ENCODE data around the gene BATF3. TPM values are rescaled to one million over a fixed set of nuclear protein-coding genes. Genes with fewer than 3 reads are reported as not detected.
A peak's percentile ranks its signal among the peaks of the same experiment; 100 is the strongest.

Gene BATF3
- total RNA-seq, 2 experiments from 2014 or later: 52.6 to 61.3 TPM

- H3K36me3 Mint-ChIP-seq (ENCODE audit: low read depth): peaks cover 31% of the 10 kb centered on the region
- H3K9me3 Mint-ChIP-seq: no peaks in the 10 kb centered on the region
- H3K4me1 Mint-ChIP-seq (ENCODE audit: low read depth): peaks cover 52% of the 10 kb centered on the region
- H3K27ac Mint-ChIP-seq: peak overlapping the region; percentile 97
- TF ChIP-seq CTCF (IDR thresholded peaks at IDR 0.05): no peak
- H3K27me3 Mint-ChIP-seq: no peaks in the 10 kb centered on the region
- DNase-seq: peak; percentile 94
- ChIA-PET CTCF (interaction anchor here (1.2 to 1.7 kb wide), 3 partner anchors 15 to 205 kb away, joined by 3 to 6 read pairs (median 3); no protein-coding TSS in a partner anchor), POLR2A (interaction anchor here (1.4 to 1.7 kb wide), 2 partner anchors 10 to 14 kb away, joined by 3 to 10 read pairs; no protein-coding TSS in a partner anchor)
- peak; percentile 74 for ATAC-seq
- H3K4me3 Mint-ChIP-seq: peak overlapping the region; percentile 67
- intact Hi-C loops (cut with micrococcal nuclease): no loop called here
Measured at GRCh38 chr1:212683357-212683722, 16.3 kb downstream of the BATF3 start.

DNA sequence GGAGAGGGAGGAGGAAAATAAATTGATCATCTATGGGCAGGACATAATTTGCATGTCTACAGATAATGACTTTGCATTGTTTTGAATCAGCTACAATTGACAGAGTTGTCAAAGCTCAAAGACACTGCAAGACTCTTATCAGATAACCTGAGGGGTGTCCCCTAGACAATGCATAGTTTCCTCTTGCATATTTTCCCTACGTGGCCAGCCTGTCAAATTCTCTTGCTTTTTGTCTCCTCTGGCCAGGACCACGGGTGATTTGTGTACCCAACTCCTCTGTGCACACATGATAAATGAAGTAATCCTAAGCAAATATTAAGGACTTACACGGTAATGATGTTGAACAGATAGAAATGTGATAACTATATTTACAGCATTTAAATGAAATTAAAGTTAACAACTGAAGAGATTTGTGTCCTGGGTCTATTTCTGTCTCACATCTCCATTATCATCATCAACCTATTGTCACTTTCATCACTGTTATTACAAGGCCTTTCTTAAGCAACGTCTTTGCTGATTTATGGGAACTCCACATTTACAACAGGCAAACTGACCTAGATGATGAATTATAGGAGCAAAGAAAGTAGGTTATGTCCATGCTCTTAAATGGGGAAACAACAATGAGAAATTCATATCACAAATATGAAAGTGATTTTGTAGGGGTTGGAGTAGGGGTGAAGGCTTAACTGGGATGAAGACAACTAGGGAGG is 18.8 kb downstream of the BATF3 start:
- ATAC-seq (no peak), DNase-seq (peak; percentile 47)
- Mint-ChIP-seq H3K9me3 (no peaks in the 10 kb centered on the region), H3K27me3 (peaks cover 1% of the 10 kb centered on the region), H3K4me1 (ENCODE audit: low read depth) (peaks cover 62% of the 10 kb centered on the region), H3K4me3 (no peak overlapping the region), H3K27ac (peak overlapping the region; percentile 71), H3K36me3 (ENCODE audit: low read depth) (peaks cover 13% of the 10 kb centered on the region)
- POLR2A ChIA-PET: no interaction called here
- TF ChIP-seq CTCF (IDR thresholded peaks at IDR 0.05): no peak
- CTCF ChIA-PET: interaction anchor here (0.7 to 1.0 kb wide), 2 partner anchors 14 to 160 kb away, joined by 3 to 6 read pairs; no protein-coding TSS in a partner anchor
- intact Hi-C loops (cut with micrococcal nuclease): no loop called here

GRCh38 chr1:212678456-212679410 is 20.9 kb downstream of the BATF3 start:
- Mint-ChIP-seq H3K9me3 (no peaks in the 10 kb centered on the region), H3K27me3 (peaks cover 7% of the 10 kb centered on the region), H3K4me3 (no peak overlapping the region), H3K4me1 (ENCODE audit: low read depth) (peaks cover 57% of the 10 kb centered on the region), H3K27ac (peak overlapping the region; percentile 83), H3K36me3 (ENCODE audit: low read depth) (no peaks in the 10 kb centered on the region)
- intact Hi-C loops (cut with micrococcal nuclease): no loop called here
- no peak for TF ChIP-seq CTCF (IDR thresholded peaks at IDR 0.05)
- ChIA-PET CTCF (interaction anchor here (0.5 to 7.6 kb wide), 9 partner anchors 11 to 202 kb away, joined by 3 to 43 read pairs (median 5); partner anchors contain the start of gene BATF3), POLR2A (interaction anchor here (0.7 to 1.3 kb wide), 6 partner anchors 11 to 70 kb away, joined by 3 to 6 read pairs (median 4); partner anchors contain the start of gene BATF3)
- ATAC-seq (peak; percentile 35), DNase-seq (peak; percentile 59)

DNA sequence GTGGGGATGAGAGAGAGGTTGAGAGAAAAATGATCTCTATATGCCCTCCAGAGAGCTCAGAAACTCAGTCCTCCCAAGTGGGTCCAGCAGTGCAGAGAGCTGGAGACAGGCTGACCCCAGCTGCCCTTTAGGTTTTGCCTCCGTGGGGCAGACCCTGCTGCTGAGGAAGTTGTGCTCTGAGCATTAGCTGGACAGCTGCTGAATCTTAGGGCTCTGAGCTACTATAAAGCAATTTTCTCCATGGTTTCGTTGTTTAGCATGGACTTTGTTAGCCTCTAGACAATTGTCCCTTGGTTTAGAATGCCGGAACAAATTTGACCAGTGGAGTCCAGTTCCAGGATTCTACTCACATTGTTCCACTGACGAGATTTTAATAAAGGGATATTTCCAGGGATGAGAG is 22.1 kb downstream of the BATF3 start:
- H3K36me3 Mint-ChIP-seq (ENCODE audit: low read depth): no peaks in the 10 kb centered on the region
- no peak overlapping the region for H3K4me3 Mint-ChIP-seq
- TF ChIP-seq CTCF (IDR thresholded peaks at IDR 0.05): no peak
- H3K4me1 Mint-ChIP-seq (ENCODE audit: low read depth): peaks cover 46% of the 10 kb centered on the region
- H3K9me3 Mint-ChIP-seq: no peaks in the 10 kb centered on the region
- DNase-seq: no peak
- ChIA-PET POLR2A (interaction anchor here (0.7 to 1.3 kb wide), 5 partner anchors 9 to 69 kb away, joined by 3 to 6 read pairs (median 4); no protein-coding TSS in a partner anchor), CTCF (interaction anchor here (0.9 to 7.6 kb wide), 7 partner anchors 10 to 222 kb away, joined by 3 to 43 read pairs (median 8); partner anchors contain the start of gene BATF3)
- peaks cover 8% of the 10 kb centered on the region for H3K27me3 Mint-ChIP-seq
- intact Hi-C loops (cut with micrococcal nuclease): no loop called here
- H3K27ac Mint-ChIP-seq: no peak overlapping the region
- no peak for ATAC-seq
